ENCODE results near the gene HDGFL2. TPM values are rescaled to one million over a fixed set of nuclear protein-coding genes. Genes with fewer than 3 reads are reported as not detected.

Gene HDGFL2
- total and polyA plus RNA-seq, 4 donors: 36.5 to 47.0 (median 38.8) TPM

- Histone ChIP-seq H3K4me3 (no peak overlapping the region), H3K27ac (ENCODE audit: low read depth in 1 of 2, low read length in 1 of 2) (no peak overlapping the region), H3K4me1 (ENCODE audit: control insufficient read depth in 5 of 5, insufficient read depth in 5 of 5, low read length in 5 of 5) (no peaks in the 10 kb centered on the region), H3K36me3 (ENCODE audit: control insufficient read depth in 4 of 4, insufficient read depth in 4 of 4, low read length in 4 of 4) (peaks cover 0 to 31% (median 3%) of the 10 kb centered on the region in 4 donors), H3K9ac (ENCODE audit: insufficient read depth in 1 of 2, low read length in 2 of 2) (no peak overlapping the region), H3K9me3 (ENCODE audit: control insufficient read depth in 4 of 4, insufficient read depth in 3 of 4, low read length in 3 of 4) (no peaks in the 10 kb centered on the region), H3K27me3 (ENCODE audit: control insufficient read depth in 3 of 3, insufficient read depth in 3 of 3, low read length in 2 of 3) (no peaks in the 10 kb centered on the region)
- ATAC-seq (ENCODE audit: insufficient read depth, low FRiP score) (no peak), DNase-seq (peak in 1 of 3 donors; percentile 16)
- WGBS, 2 donors: 82 to 92% methylated on average over 12 of the region's 12 CpGs
- no peak for TF ChIP-seq CTCF (IDR thresholded peaks at IDR 0.05; ENCODE audit: control extremely low read depth, extremely low read depth)
These were observed 35.0 kb downstream of the HDGFL2 start for GRCh38 chr19:4507150-4507452.

GRCh38 chr19:4507804-4508203 is 35.7 kb downstream of the HDGFL2 start:
- Histone ChIP-seq H3K27ac (ENCODE audit: low read depth in 1 of 2, low read length in 1 of 2) (no peak overlapping the region), H3K27me3 (ENCODE audit: control insufficient read depth in 3 of 3, insufficient read depth in 3 of 3, low read length in 2 of 3) (no peaks in the 10 kb centered on the region), H3K4me3 (no peak overlapping the region), H3K9ac (ENCODE audit: insufficient read depth in 1 of 2, low read length in 2 of 2) (no peak overlapping the region), H3K9me3 (ENCODE audit: control insufficient read depth in 4 of 4, insufficient read depth in 3 of 4, low read length in 3 of 4) (no peaks in the 10 kb centered on the region), H3K36me3 (ENCODE audit: control insufficient read depth in 4 of 4, insufficient read depth in 4 of 4, low read length in 4 of 4) (peaks cover 0 to 24% (median 3%) of the 10 kb centered on the region in 4 donors), H3K4me1 (ENCODE audit: control insufficient read depth in 5 of 5, insufficient read depth in 5 of 5, low read length in 5 of 5) (no peaks in the 10 kb centered on the region)
- 84 to 85% methylated on average over 17 of the region's 17 CpGs for WGBS, 2 donors
- TF ChIP-seq CTCF (IDR thresholded peaks at IDR 0.05; ENCODE audit: control extremely low read depth, extremely low read depth): no peak
- DNase-seq (no peak), ATAC-seq (ENCODE audit: insufficient read depth, low FRiP score) (no peak)

- DNase-seq (no peak), ATAC-seq (ENCODE audit: insufficient read depth, low FRiP score) (no peak)
- H3K27me3 ChIP-seq (ENCODE audit: control insufficient read depth in 3 of 3, insufficient read depth in 3 of 3, low read length in 2 of 3): no peaks in the 10 kb centered on the region
- WGBS, 2 donors: 92 to 94% methylated on average over 20 to 21 of the region's 21 CpGs
- no peak for TF ChIP-seq CTCF (IDR thresholded peaks at IDR 0.05; ENCODE audit: control extremely low read depth, extremely low read depth)
- no peak overlapping the region for H3K4me3 ChIP-seq
- H3K9ac ChIP-seq (ENCODE audit: insufficient read depth in 1 of 2, low read length in 2 of 2): no peak overlapping the region
- H3K4me1 ChIP-seq (ENCODE audit: control insufficient read depth in 5 of 5, insufficient read depth in 5 of 5, low read length in 5 of 5): no peaks in the 10 kb centered on the region
- no peak overlapping the region for H3K27ac ChIP-seq (ENCODE audit: low read depth in 1 of 2, low read length in 1 of 2)
- H3K9me3 ChIP-seq (ENCODE audit: control insufficient read depth in 4 of 4, insufficient read depth in 3 of 4, low read length in 3 of 4): no peaks in the 10 kb centered on the region
- H3K36me3 ChIP-seq (ENCODE audit: control insufficient read depth in 4 of 4, insufficient read depth in 4 of 4, low read length in 4 of 4): peaks cover 0 to 15% (median 3%) of the 10 kb centered on the region in 4 donors
These were observed 36.6 kb downstream of the HDGFL2 start for GRCh38 chr19:4508698-4509097.

Measured in lung (tissue), 12 donors.